Daoy (cell line): ENCODE data around the gene SART1. TPM values are rescaled to one million over a fixed set of nuclear protein-coding genes. Genes with fewer than 3 reads are reported as not detected.
"Not testable (repeated sequence)": the region's sequence is repeated elsewhere in the genome, so short reads cannot be mapped to it uniquely, and the experiment has no call there.

Experiments
- DNase-seq: peaks from one replicate; pipeline ENCODE4 v3.0.0-alpha.2; 2015; ENCODE audit warnings: low read depth
- total RNA-seq: library from RNA; depleted of rRNA; stranded (reverse); fragments of >200 nt; shearing (Covaris generic); gene quantifications from 2 replicates; pipeline ENCODE4 v1.2.3, GENCODE V29; 2014

The SART1 gene
- total RNA-seq, 1 experiment from 2014 or later = 84.6 TPM

GRCh38 chr11:65934014-65934413 lies 27.5 kb upstream of the SART1 start:
- DNase-seq = no peak

GRCh38 chr11:65937766-65938165 lies 23.8 kb upstream of the SART1 start:
- no peak for DNase-seq

- no peak for DNase-seq
Measured at GRCh38 chr11:65941720-65942310, 19.7 kb upstream of the SART1 start.

GRCh38 chr11:65942531-65942930 lies 19.0 kb upstream of the SART1 start:
- no peak for DNase-seq

- DNase-seq = no peak
Measured at GRCh38 chr11:65944191-65944590, 17.3 kb upstream of the SART1 start.

- no peak for DNase-seq
Measured at GRCh38 chr11:65944767-65945166, 16.8 kb upstream of the SART1 start.

GRCh38 chr11:65945430-65945911 lies 16.1 kb upstream of the SART1 start, which contains the start of gene TSGA10IP:
TSGA10IP (plus strand) TSS chr11:65945480; CDS start chr11:65945676, 196 bp downstream.
- no peak for DNase-seq

GRCh38 chr11:65945941-65946558 lies 15.5 kb upstream of the SART1 start:
- no peak for DNase-seq

GRCh38 chr11:65946655-65947054 lies 14.9 kb upstream of the SART1 start:
- DNase-seq = no peak

GRCh38 chr11:65947133-65947532 lies 14.4 kb upstream of the SART1 start:
- no peak for DNase-seq

- DNase-seq = no peak
Measured at GRCh38 chr11:65947603-65948125, 13.9 kb upstream of the SART1 start.

GRCh38 chr11:65950711-65951110 lies 10.8 kb upstream of the SART1 start:
- not testable (repeated sequence) for DNase-seq

GRCh38 chr11:65951641-65952040 lies 9.9 kb upstream of the SART1 start:
- DNase-seq = not testable (repeated sequence)

GRCh38 chr11:65952052-65952521 lies 9.4 kb upstream of the SART1 start:
- no peak for DNase-seq

- DNase-seq = no peak
Measured at GRCh38 chr11:65953471-65953870, 8.1 kb upstream of the SART1 start.

- DNase-seq = no peak
Measured at GRCh38 chr11:65954771-65955170, 6.8 kb upstream of the SART1 start.

- DNase-seq = no peak
Measured at GRCh38 chr11:65958291-65958690, 3.2 kb upstream of the SART1 start.

GRCh38 chr11:65958774-65959420 lies 2.6 kb upstream of the SART1 start:
- DNase-seq = no peak

GRCh38 chr11:65960824-65961266 lies 689 bp upstream of the SART1 start:
- DNase-seq = no peak

GRCh38 chr11:65962141-65962564 lies 619 bp downstream of the SART1 start:
- no peak for DNase-seq

GRCh38 chr11:65964906-65965305 lies 3.4 kb downstream of the SART1 start:
- DNase-seq = no peak

- no peak for DNase-seq
Measured at GRCh38 chr11:65965986-65966762, 4.6 kb downstream of the SART1 start.
